HepG2 (cell line): ENCODE results near the gene MOGAT3. TPM values are rescaled to one million over a fixed set of nuclear protein-coding genes. Genes with fewer than 3 reads are reported as not detected.
A peak's percentile ranks its signal among the peaks of the same experiment; 100 is the strongest.

ENCODE experiments used
- ADNP ChIP-seq: sonication (generic); formaldehyde crosslinking; IDR thresholded peaks from 2 replicates; pipeline ENCODE4 v1.4.0; 2020; ENCODE audit warnings: missing genetic modification reagents
- CBX2 ChIP-seq, 2 experiments: fragments of 200-600 bp in 1 of 2; sonication (generic); formaldehyde crosslinking in 1 of 2; IDR thresholded peaks; 2 replicates each; pipeline versions ENCODE4 v1.7.0 to v1.8.1; 2018 to 2022; ENCODE audit warnings: low read depth in 2 of 2, low read length in 1 of 2, mild to moderate bottlenecking in 1 of 2, missing genetic modification reagents in 1 of 2
- CREM ChIP-seq, 2 experiments: sonication (generic) in 1 of 2; formaldehyde crosslinking in 1 of 2; IDR thresholded peaks; 2 replicates each; pipeline versions ENCODE4 v1.4.0 to v1.6.1; 2016 to 2020; ENCODE audit warnings: antibody characterized with exemption in 1 of 2, mild to moderate bottlenecking in 1 of 2, missing genetic modification reagents in 1 of 2
- HMG20B ChIP-seq: conservative IDR thresholded peaks from 2 replicates; pipeline ENCODE4 v1.6.1; 2016; ENCODE audit warnings: missing genetic modification reagents, missing compliant biosample characterization
- PRMT3 ChIP-seq: sonication (generic); formaldehyde crosslinking; IDR thresholded peaks from 2 replicates; pipeline ENCODE4 v1.8.1; 2022; ENCODE audit warnings: low read depth, mild to moderate bottlenecking, moderate library complexity, missing genetic modification reagents, borderline replicate concordance
- RXRA ChIP-seq: sonication (generic); formaldehyde crosslinking; IDR thresholded peaks from 2 replicates; pipeline ENCODE4 v1.5.1; 2020; ENCODE audit warnings: missing genetic modification reagents
- ZFP37 ChIP-seq: sonication (generic); formaldehyde crosslinking; IDR thresholded peaks from 2 replicates; pipeline ENCODE4 v1.4.0; 2020; ENCODE audit warnings: missing genetic modification reagents, borderline replicate concordance
- ZNF230 ChIP-seq: sonication (generic); formaldehyde crosslinking; IDR thresholded peaks from 2 replicates; pipeline ENCODE4 v1.4.0; 2020; ENCODE audit warnings: mild to moderate bottlenecking, missing genetic modification reagents
- ZNF274 ChIP-seq: sonication (generic); formaldehyde crosslinking; IDR thresholded peaks from 2 replicates; pipeline ENCODE4 v1.5.1; 2020; ENCODE audit warnings: mild to moderate bottlenecking, missing genetic modification reagents
- ZNF558 ChIP-seq: sonication (generic); formaldehyde crosslinking; IDR thresholded peaks from 2 replicates; pipeline ENCODE4 v1.9.0; 2022; ENCODE audit warnings: mild to moderate bottlenecking, missing genetic modification reagents, borderline replicate concordance
- ZNF883 ChIP-seq: sonication (generic); formaldehyde crosslinking; IDR thresholded peaks from 2 replicates; pipeline ENCODE4 v1.5.1; 2020; ENCODE audit warnings: mild to moderate bottlenecking, missing genetic modification reagents; ENCODE audit errors: not compliant biosample characterization
- polyA plus RNA-seq, 8 experiments: library from polyadenylated mRNA; depleted of rRNA in 3 of 8; stranded (reverse) in 7 of 8; unstranded in 1 of 8; fragments of >200 nt; fragmentation: Illumina TruSeq in 4 of 8; extraction: Trizol in 4 of 8; gene quantifications; 2 replicates each; pipeline versions ENCODE4 v1.2.1 to v1.2.3, GENCODE V29; 2011 to 2016; ENCODE audit warnings: low read depth in 4 of 8, missing spikeins in 1 of 8, mixed read lengths in 1 of 8; ENCODE audit not compliant: insufficient read depth in 1 of 8
- total RNA-seq, 5 experiments: library from RNA; depleted of rRNA; stranded (reverse); fragments of >200 nt; fragmentation: Illumina TruSeq; extraction: Trizol; gene quantifications; 2 replicates each; pipeline ENCODE4 v1.2.3, GENCODE V29; 2016; ENCODE audit warnings: low read depth in 1 of 5
- TF ChIP-seq, protein P1 (sequence below), 2 experiments: fragments of 450-650 bp in 1 of 2; sonication (generic) in 1 of 2; formaldehyde crosslinking in 1 of 2; IDR thresholded peaks; 2 replicates each; pipeline versions ENCODE4 v1.6.1 to v1.8.0; 2016 to 2022; ENCODE audit warnings: antibody characterized with exemption in 1 of 2, mild to moderate bottlenecking in 1 of 2, missing genetic modification reagents in 1 of 2
- TF ChIP-seq, protein P2 (sequence below): sonication (generic); formaldehyde crosslinking; IDR thresholded peaks from 2 replicates; pipeline ENCODE4; 2020; ENCODE audit warnings: missing genetic modification reagents, mild to moderate bottlenecking, borderline replicate concordance
- TF ChIP-seq, protein P3 (sequence below): IDR thresholded peaks from 2 replicates; pipeline ENCODE4 v1.6.1; 2016; ENCODE audit warnings: low read depth, borderline replicate concordance

MOGAT3 gene
- total and polyA plus RNA-seq, 2 of the 13 experiments (the other 11 are each of a cell fraction or from before 2014, with no cell fraction given) = 22.5 to 30.5 TPM

DNA sequence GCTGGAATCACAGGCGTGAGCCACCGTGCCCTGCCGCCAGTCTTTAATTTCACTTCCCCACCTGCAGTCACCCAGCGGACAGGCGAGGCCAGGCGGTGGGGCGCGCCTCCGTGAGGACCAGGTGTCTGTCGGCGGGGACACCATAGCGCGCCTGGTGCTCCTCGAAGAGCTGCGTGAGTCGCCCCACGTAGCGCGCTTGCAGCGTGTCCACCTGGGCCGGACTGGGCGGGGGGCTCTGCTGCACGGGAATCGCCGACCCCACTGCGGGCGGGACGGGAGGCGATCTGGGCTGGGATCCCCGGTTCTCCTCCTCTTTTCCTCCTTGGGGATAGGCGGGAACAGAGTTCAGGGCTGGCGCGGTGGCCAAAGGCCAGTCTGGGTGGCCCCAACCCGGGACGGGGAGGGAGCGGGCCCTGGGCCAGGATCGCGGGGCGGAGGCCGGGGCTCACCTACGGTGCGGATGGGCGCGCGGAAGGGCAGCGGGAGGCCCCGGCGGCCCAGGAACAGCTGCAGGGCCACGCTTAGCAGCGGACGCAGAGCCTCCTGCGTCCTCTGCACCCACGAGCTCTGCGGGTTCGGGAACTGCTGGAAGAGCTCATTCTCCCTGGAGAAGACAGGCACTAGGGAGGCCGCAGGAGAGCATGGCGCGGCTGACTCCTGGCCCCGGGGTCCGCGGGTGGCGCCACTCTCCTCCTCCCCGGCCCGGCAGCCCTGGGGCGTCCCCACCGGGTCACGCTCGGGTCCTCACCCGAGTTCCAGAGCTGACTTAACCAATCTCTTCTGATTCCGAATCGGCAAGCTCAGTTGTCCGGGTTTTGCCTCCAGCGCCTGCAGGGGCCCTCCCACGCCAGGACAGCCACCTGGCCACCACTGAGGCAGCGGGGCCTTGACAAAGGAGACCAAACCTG, 1.1 kb upstream of the MOGAT3 start (continued):
- TF ChIP-seq, protein P1, sequence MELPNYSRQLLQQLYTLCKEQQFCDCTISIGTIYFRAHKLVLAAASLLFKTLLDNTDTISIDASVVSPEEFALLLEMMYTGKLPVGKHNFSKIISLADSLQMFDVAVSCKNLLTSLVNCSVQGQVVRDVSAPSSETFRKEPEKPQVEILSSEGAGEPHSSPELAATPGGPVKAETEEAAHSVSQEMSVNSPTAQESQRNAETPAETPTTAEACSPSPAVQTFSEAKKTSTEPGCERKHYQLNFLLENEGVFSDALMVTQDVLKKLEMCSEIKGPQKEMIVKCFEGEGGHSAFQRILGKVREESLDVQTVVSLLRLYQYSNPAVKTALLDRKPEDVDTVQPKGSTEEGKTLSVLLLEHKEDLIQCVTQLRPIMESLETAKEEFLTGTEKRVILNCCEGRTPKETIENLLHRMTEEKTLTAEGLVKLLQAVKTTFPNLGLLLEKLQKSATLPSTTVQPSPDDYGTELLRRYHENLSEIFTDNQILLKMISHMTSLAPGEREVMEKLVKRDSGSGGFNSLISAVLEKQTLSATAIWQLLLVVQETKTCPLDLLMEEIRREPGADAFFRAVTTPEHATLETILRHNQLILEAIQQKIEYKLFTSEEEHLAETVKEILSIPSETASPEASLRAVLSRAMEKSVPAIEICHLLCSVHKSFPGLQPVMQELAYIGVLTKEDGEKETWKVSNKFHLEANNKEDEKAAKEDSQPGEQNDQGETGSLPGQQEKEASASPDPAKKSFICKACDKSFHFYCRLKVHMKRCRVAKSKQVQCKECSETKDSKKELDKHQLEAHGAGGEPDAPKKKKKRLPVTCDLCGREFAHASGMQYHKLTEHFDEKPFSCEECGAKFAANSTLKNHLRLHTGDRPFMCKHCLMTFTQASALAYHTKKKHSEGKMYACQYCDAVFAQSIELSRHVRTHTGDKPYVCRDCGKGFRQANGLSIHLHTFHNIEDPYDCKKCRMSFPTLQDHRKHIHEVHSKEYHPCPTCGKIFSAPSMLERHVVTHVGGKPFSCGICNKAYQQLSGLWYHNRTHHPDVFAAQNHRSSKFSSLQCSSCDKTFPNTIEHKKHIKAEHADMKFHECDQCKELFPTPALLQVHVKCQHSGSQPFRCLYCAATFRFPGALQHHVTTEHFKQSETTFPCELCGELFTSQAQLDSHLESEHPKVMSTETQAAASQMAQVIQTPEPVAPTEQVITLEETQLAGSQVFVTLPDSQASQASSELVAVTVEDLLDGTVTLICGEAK (IDR thresholded peaks at IDR 0.05) = no peak
- TF ChIP-seq, protein P1 (CRISPR knock-in tag; IDR thresholded peaks at IDR 0.05) = peak; percentile 36; the same call in 1 of the 2 replicates
- TF ChIP-seq ZNF883 (peak; percentile 67), CBX2 (IDR thresholded peaks at IDR 0.05; ENCODE audit: low read depth, low read length) (no peak), CBX2 (CRISPR knock-in tag; IDR thresholded peaks at IDR 0.05; ENCODE audit: low read depth) (peak; percentile 34; the same call in 1 of the 2 replicates), RXRA (peak; percentile 84), ZFP37 (CRISPR knock-in tag) (no peak), ZNF274 (CRISPR knock-in tag) (peak; percentile 64; the same call in 1 of the 2 replicates), ZNF230 (CRISPR knock-in tag) (no peak), HMG20B (no peak), CREM (IDR thresholded peaks at IDR 0.05) (no peak), CREM (CRISPR knock-in tag; IDR thresholded peaks at IDR 0.05) (no peak), ZNF558 (CRISPR knock-in tag) (no peak), PRMT3 (CRISPR knock-in tag) (no peak), ADNP (no peak)
- TF ChIP-seq, protein P2, sequence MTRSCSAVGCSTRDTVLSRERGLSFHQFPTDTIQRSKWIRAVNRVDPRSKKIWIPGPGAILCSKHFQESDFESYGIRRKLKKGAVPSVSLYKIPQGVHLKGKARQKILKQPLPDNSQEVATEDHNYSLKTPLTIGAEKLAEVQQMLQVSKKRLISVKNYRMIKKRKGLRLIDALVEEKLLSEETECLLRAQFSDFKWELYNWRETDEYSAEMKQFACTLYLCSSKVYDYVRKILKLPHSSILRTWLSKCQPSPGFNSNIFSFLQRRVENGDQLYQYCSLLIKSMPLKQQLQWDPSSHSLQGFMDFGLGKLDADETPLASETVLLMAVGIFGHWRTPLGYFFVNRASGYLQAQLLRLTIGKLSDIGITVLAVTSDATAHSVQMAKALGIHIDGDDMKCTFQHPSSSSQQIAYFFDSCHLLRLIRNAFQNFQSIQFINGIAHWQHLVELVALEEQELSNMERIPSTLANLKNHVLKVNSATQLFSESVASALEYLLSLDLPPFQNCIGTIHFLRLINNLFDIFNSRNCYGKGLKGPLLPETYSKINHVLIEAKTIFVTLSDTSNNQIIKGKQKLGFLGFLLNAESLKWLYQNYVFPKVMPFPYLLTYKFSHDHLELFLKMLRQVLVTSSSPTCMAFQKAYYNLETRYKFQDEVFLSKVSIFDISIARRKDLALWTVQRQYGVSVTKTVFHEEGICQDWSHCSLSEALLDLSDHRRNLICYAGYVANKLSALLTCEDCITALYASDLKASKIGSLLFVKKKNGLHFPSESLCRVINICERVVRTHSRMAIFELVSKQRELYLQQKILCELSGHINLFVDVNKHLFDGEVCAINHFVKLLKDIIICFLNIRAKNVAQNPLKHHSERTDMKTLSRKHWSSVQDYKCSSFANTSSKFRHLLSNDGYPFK (CRISPR knock-in tag) = peak; percentile 8; the same call in 1 of the 2 replicates
- TF ChIP-seq, protein P3, sequence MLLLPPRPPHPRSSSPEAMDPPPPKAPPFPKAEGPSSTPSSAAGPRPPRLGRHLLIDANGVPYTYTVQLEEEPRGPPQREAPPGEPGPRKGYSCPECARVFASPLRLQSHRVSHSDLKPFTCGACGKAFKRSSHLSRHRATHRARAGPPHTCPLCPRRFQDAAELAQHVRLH (CRISPR knock-in tag) = peak; percentile 81; the same call in 1 of the 2 replicates
